Esophagus (tissue), 2 donors: ENCODE measurements around the gene LHPP. TPM values are rescaled to one million over a fixed set of nuclear protein-coding genes. Genes with fewer than 3 reads are reported as not detected.

ENCODE experiments used
- H3K27ac ChIP-seq, 2 donors: one replicate each; pipeline ENCODE4 v1.5.1; 2013; ENCODE audit warnings: low read depth in 2 of 2, mild to moderate bottlenecking in 2 of 2, inconsistent platforms in 1 of 2, low read length in 1 of 2, moderate library complexity in 1 of 2
- H3K27me3 ChIP-seq, 2 donors: one replicate each; pipeline ENCODE4 v1.6.1; 2013; ENCODE audit warnings: low read length in 2 of 2, control low read depth in 1 of 2, mild to moderate bottlenecking in 1 of 2; ENCODE audit not compliant: insufficient read depth in 2 of 2, control insufficient read depth in 1 of 2
- H3K36me3 ChIP-seq, 2 donors: one replicate each; pipeline ENCODE4 v1.6.1; 2013; ENCODE audit warnings: low read length in 1 of 2; ENCODE audit not compliant: control insufficient read depth in 2 of 2, insufficient read depth in 2 of 2
- H3K4me1 ChIP-seq, 2 donors: one replicate each; pipeline ENCODE4 v1.6.1; 2013; ENCODE audit warnings: low read length in 1 of 2; ENCODE audit not compliant: control insufficient read depth in 2 of 2, insufficient read depth in 2 of 2
- H3K4me3 ChIP-seq, 2 donors: one replicate each; pipeline ENCODE4 v1.5.1; 2013; ENCODE audit warnings: low read length in 2 of 2, mild to moderate bottlenecking in 2 of 2, low read depth in 1 of 2, moderate library complexity in 1 of 2
- H3K9me3 ChIP-seq, 2 donors: one replicate each; pipeline ENCODE4 v1.6.1; 2013; ENCODE audit warnings: mild to moderate bottlenecking in 2 of 2, low read depth in 1 of 2, low read length in 1 of 2, moderate library complexity in 1 of 2; ENCODE audit not compliant: control insufficient read depth in 2 of 2, insufficient read depth in 1 of 2
- WGBS, 2 donors: extraction: QIAGEN DNeasy Blood & Tissue Kit; methylation state at CpG; one replicate each; pipeline ENCODE4 v1.1.7; 2013; 5-methylcytosine and 5-hydroxymethylcytosine counted together
- polyA plus RNA-seq, 2 donors: library from polyadenylated mRNA; stranded (reverse); fragments of 200-250 nt; gene quantifications; one replicate each; pipeline ENCODE4 v1.2.3, GENCODE V29; 2013
- donor health status: healthy with polysubstance abuse.
- donor health status: Bipolar disorder and iron deficiency.

The LHPP gene
- polyA plus RNA-seq, 2 donors, result 23.0 to 23.4 TPM

- Histone ChIP-seq H3K9me3 (no peaks in the 10 kb centered on the region), H3K4me3 (no peak overlapping the region), H3K27ac (no peak overlapping the region), H3K4me1 (peaks cover 0 to 2% of the 10 kb centered on the region in 2 donors), H3K36me3 (peaks cover 0 to 2% of the 10 kb centered on the region in 2 donors), H3K27me3 (no peaks in the 10 kb centered on the region)
- 84 to 85% methylated on average over 10 of the region's 10 CpGs for WGBS, 2 donors
Observed at GRCh38 chr10:124557167-124557566, 95.5 kb downstream of the LHPP start.

DNA sequence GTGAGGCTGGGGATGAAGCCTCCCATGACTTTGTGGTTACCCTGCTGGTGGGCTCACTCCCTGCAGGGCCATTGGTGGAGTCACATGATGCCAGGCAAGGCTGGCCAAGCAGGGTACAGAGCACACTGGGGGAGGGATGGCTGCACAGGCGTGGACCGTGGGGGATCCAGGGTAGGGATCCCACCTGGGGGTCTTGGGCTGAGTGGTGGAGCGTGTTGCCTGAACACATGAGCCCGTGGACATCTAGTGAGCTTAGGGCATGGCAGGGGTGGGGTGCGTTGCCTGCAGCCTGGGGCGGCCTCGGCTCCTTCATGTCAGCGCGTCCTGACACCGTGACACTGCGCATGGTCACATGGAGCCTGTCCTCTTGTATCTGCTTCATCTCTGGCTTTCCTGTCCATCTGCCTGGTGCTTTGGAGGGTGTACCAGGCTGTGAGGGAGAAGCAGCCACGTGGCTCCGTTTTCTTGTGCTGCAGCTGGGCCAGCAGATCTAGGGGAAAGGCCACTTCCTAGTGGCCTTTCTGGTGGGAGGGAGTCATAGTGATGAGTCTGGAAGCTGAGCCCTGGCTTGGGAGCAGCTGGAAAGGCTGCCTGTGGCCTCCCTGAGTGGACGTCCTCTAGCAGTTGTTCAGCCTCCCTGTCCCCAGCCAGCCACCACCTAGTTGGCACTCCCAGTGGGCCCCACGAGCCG is 96.2 kb downstream of the LHPP start:
- no peak overlapping the region for H3K27ac ChIP-seq
- WGBS, 2 donors, result 92 to 96% methylated on average over 16 of the region's 16 CpGs
- no peaks in the 10 kb centered on the region for H3K9me3 ChIP-seq
- no peak overlapping the region for H3K4me3 ChIP-seq
- no peaks in the 10 kb centered on the region for H3K27me3 ChIP-seq
- H3K36me3 ChIP-seq, result peaks cover 0 to 2% of the 10 kb centered on the region in 2 donors
- H3K4me1 ChIP-seq, result peaks cover 0 to 2% of the 10 kb centered on the region in 2 donors

DNA sequence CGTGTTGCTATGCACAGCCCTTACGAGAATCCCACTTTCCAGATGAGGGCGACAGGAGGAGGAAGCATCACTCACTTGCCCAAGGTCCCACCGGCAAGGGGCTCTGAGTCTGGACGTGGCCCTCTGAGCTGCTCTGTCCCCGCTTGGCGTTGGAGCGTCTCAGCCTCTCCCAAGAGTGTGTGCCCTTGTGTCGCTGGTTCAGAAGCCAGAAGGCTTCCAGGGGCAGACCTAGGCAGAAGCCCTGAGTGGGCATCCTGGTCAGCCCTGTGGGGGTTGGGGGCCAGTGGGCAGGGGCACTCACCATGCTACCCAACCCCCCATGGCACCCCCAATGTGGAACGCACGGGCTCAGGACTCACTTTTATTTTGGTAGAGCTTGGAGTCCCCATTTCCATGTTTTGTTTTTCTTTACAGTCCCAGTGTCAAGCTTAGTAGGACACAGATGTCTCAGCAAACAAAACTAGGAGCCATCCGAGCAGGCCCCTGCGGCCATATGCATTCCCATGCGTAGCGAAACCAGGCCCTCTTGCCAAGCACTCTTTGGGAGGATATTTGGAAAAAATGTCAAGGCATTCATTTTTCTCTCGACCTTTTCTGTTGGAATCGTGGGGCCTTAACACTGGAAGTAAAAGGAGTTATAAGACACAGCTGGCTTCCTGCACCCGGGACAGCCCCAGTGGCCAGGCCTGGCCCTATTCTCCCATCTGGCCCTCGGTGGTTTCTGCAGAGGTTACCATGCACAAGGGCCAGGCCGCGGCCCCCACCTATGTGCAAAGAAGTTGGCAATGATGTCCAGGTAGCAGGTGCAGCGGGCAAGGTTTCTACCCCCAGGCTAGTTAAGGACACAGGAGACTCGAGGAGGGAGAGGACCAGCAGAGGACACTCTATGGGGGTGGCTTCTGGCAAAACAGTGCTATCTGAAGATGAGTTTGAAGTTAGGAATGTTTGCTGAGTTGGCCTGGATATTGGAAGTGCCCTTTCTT is 97.0 kb downstream of the LHPP start:
- H3K4me3 ChIP-seq, result no peak overlapping the region
- no peaks in the 10 kb centered on the region for H3K9me3 ChIP-seq
- 87 to 88% methylated on average over 23 of the region's 23 CpGs for WGBS, 2 donors
- no peak overlapping the region for H3K27ac ChIP-seq
- no peaks in the 10 kb centered on the region for H3K27me3 ChIP-seq
- H3K4me1 ChIP-seq, result peaks cover 0 to 2% of the 10 kb centered on the region in 2 donors
- peaks cover 0 to 2% of the 10 kb centered on the region in 2 donors for H3K36me3 ChIP-seq

GRCh38 chr10:124559372-124560132 is 97.9 kb downstream of the LHPP start:
- WGBS, 2 donors, result 90 to 94% methylated on average over 11 of the region's 11 CpGs
- Histone ChIP-seq H3K9me3 (no peaks in the 10 kb centered on the region), H3K27me3 (no peaks in the 10 kb centered on the region), H3K4me3 (no peak overlapping the region), H3K4me1 (peaks cover 0 to 2% of the 10 kb centered on the region in 2 donors), H3K36me3 (peaks cover 0 to 2% of the 10 kb centered on the region in 2 donors), H3K27ac (peak overlapping the region; percentile 35 to 47)

DNA sequence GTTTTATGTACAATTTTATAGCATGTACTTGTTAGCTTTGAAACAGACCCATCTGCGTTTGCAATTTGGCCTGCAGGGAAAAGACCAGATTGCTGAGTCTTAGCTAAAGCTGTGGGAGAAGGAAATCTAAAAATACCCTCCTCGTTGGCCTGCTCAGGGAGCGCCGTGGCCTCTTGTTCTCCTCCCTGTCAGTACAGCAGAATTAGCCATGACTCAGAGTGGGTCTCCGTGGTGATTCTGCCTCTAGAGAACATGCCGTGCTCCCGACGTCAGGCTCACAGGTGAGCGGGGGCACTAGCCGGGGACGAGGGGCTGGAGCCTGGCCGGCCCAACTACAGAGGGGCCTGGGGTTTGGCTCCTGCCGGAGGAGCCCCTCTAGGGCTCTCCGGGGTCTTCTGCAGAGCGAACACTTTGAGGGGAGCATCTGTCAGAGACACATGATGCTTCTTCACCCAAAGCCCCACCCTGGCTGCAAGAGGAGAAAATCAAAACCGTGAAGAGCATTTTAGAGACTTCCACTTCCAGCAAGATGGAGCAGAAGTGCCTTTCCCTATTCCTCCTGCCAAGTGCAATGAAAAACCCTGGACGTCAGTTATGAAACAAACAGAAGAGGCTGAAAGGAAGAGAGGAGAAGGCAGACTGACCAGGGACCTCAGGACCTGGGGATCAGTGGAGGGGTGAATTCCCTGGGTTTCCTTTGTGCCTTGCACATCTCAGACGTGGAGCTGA is 98.9 kb downstream of the LHPP start:
- Histone ChIP-seq H3K4me1 (peaks cover 0 to 2% of the 10 kb centered on the region in 2 donors), H3K4me3 (no peak overlapping the region), H3K36me3 (peaks cover 0 to 2% of the 10 kb centered on the region in 2 donors), H3K27me3 (no peaks in the 10 kb centered on the region), H3K9me3 (no peaks in the 10 kb centered on the region), H3K27ac (peak overlapping the region; percentile 27 to 55)
- WGBS, 2 donors, result 64 to 71% methylated on average over 18 of the region's 18 CpGs

GRCh38 chr10:124561206-124561605 is 99.6 kb downstream of the LHPP start:
- Histone ChIP-seq H3K27me3 (no peaks in the 10 kb centered on the region), H3K9me3 (no peaks in the 10 kb centered on the region), H3K4me1 (peaks cover 0 to 2% of the 10 kb centered on the region in 2 donors), H3K4me3 (no peak overlapping the region), H3K36me3 (peaks cover 0 to 2% of the 10 kb centered on the region in 2 donors), H3K27ac (no peak overlapping the region)
- WGBS, 2 donors, result 80 to 85% methylated on average over 5 of the region's 5 CpGs

- H3K36me3 ChIP-seq, result peaks cover 0 to 2% of the 10 kb centered on the region in 2 donors
- WGBS, 2 donors, result 82 to 85% methylated on average over 7 of the region's 7 CpGs
- H3K9me3 ChIP-seq, result no peaks in the 10 kb centered on the region
- no peak overlapping the region for H3K4me3 ChIP-seq
- H3K27me3 ChIP-seq, result no peaks in the 10 kb centered on the region
- peaks cover 0 to 2% of the 10 kb centered on the region in 2 donors for H3K4me1 ChIP-seq
- H3K27ac ChIP-seq, result no peak overlapping the region
Observed at GRCh38 chr10:124562425-124563060, 100.9 kb downstream of the LHPP start.

- Histone ChIP-seq H3K36me3 (no peaks in the 10 kb centered on the region), H3K27me3 (no peaks in the 10 kb centered on the region), H3K4me1 (peaks cover 0 to 2% of the 10 kb centered on the region in 2 donors), H3K4me3 (no peak overlapping the region), H3K27ac (no peak overlapping the region), H3K9me3 (no peaks in the 10 kb centered on the region)
- 92% methylated on average over 7 of the region's 7 CpGs for WGBS, 2 donors
Observed at GRCh38 chr10:124563320-124564040, 101.9 kb downstream of the LHPP start.
